Measurements from ENCODE around the gene HECTD1.

The HECTD1 gene

DNA sequence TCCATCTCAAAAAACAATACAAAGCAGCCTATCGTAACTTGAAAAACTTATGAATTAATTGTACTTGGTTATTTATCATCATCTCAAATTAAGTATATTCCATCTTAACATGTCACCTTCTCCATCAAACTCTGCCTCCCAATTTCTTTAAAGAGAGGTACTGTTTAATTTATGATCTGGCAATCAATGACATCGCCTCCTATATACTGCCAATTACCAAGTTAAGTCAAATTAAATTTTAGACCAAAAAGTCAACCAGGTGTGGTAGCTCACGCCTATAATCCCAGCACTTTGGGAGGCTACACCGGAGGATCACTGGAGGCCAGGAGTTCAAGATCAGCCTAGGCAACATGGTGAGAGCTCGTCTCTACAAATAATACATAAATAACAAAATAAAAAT is 37.7 kb downstream of the HECTD1 start:
- TF ChIP-seq, protein P1, sequence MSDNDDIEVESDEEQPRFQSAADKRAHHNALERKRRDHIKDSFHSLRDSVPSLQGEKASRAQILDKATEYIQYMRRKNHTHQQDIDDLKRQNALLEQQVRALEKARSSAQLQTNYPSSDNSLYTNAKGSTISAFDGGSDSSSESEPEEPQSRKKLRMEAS (IDR thresholded peaks at IDR 0.05; ENCODE audit: low read depth, low read length) = no peak
- TF ChIP-seq, protein P2, sequence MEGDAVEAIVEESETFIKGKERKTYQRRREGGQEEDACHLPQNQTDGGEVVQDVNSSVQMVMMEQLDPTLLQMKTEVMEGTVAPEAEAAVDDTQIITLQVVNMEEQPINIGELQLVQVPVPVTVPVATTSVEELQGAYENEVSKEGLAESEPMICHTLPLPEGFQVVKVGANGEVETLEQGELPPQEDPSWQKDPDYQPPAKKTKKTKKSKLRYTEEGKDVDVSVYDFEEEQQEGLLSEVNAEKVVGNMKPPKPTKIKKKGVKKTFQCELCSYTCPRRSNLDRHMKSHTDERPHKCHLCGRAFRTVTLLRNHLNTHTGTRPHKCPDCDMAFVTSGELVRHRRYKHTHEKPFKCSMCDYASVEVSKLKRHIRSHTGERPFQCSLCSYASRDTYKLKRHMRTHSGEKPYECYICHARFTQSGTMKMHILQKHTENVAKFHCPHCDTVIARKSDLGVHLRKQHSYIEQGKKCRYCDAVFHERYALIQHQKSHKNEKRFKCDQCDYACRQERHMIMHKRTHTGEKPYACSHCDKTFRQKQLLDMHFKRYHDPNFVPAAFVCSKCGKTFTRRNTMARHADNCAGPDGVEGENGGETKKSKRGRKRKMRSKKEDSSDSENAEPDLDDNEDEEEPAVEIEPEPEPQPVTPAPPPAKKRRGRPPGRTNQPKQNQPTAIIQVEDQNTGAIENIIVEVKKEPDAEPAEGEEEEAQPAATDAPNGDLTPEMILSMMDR (IDR thresholded peaks at IDR 0.05; ENCODE audit: low read depth, low read length) = no peak
- TF ChIP-seq MYC (IDR thresholded peaks at IDR 0.05; ENCODE audit: low read depth, low read length) (no peak), POLR2A (IDR thresholded peaks at IDR 0.05; ENCODE audit: extremely low read depth, insufficient read length) (no peak)
- no peak for DNase-seq (ENCODE audit: low read depth)
- no peak overlapping the region for H3K4me3 ChIP-seq (ENCODE audit: low read depth, low read length)

DNA sequence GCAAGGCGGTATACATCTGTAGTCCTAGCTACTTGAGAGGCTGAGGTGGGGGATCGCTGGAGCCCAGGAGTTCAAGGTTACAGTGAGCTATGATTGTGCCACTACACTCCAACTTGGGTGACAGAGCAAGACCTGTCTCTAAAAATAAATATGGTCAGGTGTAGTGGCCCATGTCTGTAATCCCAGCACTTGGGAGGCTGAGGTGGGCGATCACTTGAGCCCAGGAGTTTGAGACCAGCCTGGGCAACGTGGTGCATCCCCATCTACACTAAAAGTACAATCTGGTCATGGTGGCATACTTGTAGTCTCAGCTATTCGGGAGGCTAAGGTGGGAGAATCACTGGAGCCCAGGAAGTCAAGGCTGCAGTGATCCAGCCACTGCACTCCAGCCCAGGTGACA is 40.6 kb downstream of the HECTD1 start:
- H3K4me3 ChIP-seq (ENCODE audit: low read depth, low read length) = no peak overlapping the region
- DNase-seq (ENCODE audit: low read depth) = no peak
- TF ChIP-seq, protein P2 (IDR thresholded peaks at IDR 0.05; ENCODE audit: low read depth, low read length) = no peak

DNA sequence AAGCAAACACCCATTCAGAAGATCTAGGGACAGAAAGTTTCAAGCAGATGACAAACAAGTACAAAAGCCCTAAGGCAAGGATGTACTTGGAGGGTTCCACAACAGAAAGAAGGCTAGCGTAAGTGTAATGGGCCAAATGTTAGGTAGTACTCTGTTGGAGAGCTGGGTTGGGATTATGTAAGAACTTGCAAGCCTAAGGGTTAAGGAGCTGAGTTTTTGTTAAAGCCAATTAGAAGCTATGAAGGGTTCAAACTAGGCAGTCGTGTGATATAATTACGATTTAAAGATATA is 41.4 kb downstream of the HECTD1 start:
- H3K4me3 ChIP-seq (ENCODE audit: low read depth, low read length) = no peak overlapping the region
- no peak for DNase-seq (ENCODE audit: low read depth)
- TF ChIP-seq POLR2A (IDR thresholded peaks at IDR 0.05; ENCODE audit: extremely low read depth, insufficient read length) = no peak
- no peak for TF ChIP-seq MYC (IDR thresholded peaks at IDR 0.05; ENCODE audit: low read depth, low read length)
- TF ChIP-seq, protein P2 (IDR thresholded peaks at IDR 0.05; ENCODE audit: low read depth, low read length) = no peak
- TF ChIP-seq, protein P1 (IDR thresholded peaks at IDR 0.05; ENCODE audit: low read depth, low read length) = no peak

DNA sequence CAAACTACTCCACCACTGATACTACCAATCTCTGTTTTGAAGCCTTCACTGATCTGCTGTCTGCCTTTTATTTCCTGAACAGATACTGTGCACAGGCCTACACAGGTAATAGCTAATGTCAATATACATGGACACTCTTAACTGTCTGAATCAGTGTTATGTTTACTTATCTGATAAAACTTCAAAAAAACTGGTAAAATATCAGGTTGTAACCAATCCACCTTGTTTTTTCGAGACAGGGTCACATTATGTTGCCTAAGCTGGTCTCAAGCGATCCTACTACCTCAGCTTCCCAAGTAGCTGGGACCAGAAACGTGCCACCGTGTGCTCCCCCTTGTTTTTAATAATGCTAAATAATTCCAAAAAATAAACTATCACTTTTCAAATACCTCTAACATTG is 43.5 kb downstream of the HECTD1 start:
- H3K4me3 ChIP-seq (ENCODE audit: low read depth, low read length) = no peak overlapping the region
- no peak for DNase-seq (ENCODE audit: low read depth)
- no peak for TF ChIP-seq MYC (IDR thresholded peaks at IDR 0.05; ENCODE audit: low read depth, low read length)

DNA sequence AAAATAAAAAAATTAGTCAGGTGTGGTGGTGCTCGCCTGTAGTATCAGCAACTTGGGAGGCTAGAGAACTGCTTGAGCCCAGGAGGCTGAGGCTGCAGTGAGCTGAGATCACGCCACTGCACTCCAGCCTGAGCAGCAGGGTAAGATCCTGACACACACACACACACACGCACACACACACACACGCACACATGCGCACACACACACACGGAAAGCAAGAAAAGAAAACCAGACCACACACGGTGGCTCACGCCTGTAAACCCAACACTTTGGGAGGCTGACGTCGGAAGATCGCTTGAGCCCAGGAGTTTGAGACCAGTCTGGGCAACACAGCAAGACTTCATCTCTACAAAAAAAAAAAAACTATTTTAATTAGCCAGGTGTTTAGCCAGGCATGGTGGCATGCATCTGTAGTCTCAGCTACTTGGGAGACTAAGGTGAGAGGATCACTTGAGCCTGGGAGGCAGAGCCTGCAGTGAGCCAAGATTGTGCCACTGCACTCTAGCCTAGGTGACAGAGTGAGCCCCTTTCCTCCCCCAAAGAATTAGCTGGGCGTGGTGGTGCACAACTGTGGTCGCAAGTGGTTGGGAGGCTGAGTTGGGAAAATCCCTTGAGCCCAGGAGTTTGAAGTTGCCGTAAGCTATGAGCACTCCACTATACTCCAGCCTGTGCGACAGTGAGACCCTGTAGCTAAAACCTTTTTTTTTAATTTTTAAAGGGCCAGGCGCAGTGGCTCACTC is 44.5 kb downstream of the HECTD1 start:
- TF ChIP-seq, protein P2 (IDR thresholded peaks at IDR 0.05; ENCODE audit: low read depth, low read length) = no peak
- TF ChIP-seq MYC (IDR thresholded peaks at IDR 0.05; ENCODE audit: low read depth, low read length) = no peak
- TF ChIP-seq, protein P1 (IDR thresholded peaks at IDR 0.05; ENCODE audit: low read depth, low read length) = no peak
- TF ChIP-seq POLR2A (IDR thresholded peaks at IDR 0.05; ENCODE audit: extremely low read depth, insufficient read length) = no peak
- no peak for DNase-seq (ENCODE audit: low read depth)
- no peak overlapping the region for H3K4me3 ChIP-seq (ENCODE audit: low read depth, low read length)

DNA sequence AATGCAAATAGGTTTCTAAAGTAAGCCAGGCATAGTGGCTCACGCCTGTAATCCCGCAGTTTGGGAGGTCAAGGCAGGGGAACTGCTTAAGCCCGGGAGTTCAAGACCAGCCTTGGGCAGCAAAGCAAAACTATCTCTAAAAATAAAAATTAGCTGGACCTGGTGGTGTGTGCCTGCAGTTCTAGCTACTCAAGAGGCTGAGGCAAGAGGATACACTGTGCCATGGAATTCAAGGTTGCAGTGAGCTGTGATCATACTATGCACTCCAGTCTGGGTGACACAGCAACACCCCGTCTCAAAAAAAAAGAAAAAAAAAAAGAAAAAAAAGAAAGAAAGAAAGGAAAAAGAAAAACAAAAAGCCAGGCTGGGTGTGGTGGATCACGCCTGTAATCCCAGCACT is 46.3 kb downstream of the HECTD1 start:
- DNase-seq (ENCODE audit: low read depth) = no peak
- TF ChIP-seq MYC (IDR thresholded peaks at IDR 0.05; ENCODE audit: low read depth, low read length) (no peak), POLR2A (IDR thresholded peaks at IDR 0.05; ENCODE audit: extremely low read depth, insufficient read length) (no peak)
- TF ChIP-seq, protein P2 (IDR thresholded peaks at IDR 0.05; ENCODE audit: low read depth, low read length) = no peak
- TF ChIP-seq, protein P1 (IDR thresholded peaks at IDR 0.05; ENCODE audit: low read depth, low read length) = no peak
- H3K4me3 ChIP-seq (ENCODE audit: low read depth, low read length) = no peak overlapping the region

Data from NB4 (cell line).